ENCODE measurements around the gene TSACC.
"Not testable (repeated sequence)": the region's sequence is repeated elsewhere in the genome, so short reads cannot be mapped to it uniquely, and the experiment has no call there.

GRCh38 chr1:156346035-156346434, 7.7 kb downstream of the TSACC start:
- not testable (repeated sequence) for TF ChIP-seq ZC3H10 (CRISPR knock-in tag; IDR thresholded peaks at IDR 0.05); ZFP30 (CRISPR knock-in tag; IDR thresholded peaks at IDR 0.05); BACH2 (CRISPR knock-in tag; IDR thresholded peaks at IDR 0.05; ENCODE audit: borderline replicate concordance); CREB5 (CRISPR knock-in tag; IDR thresholded peaks at IDR 0.05; ENCODE audit: low read depth); CSDC2 (CRISPR knock-in tag; IDR thresholded peaks at IDR 0.05); ARNTL (CRISPR knock-in tag; IDR thresholded peaks at IDR 0.05; ENCODE audit: borderline replicate concordance, low read depth); OSR1 (CRISPR knock-in tag; IDR thresholded peaks at IDR 0.05); ZNF565 (CRISPR knock-in tag; conservative IDR thresholded peaks at IDR 0.05; ENCODE audit: low read depth); RARB (CRISPR knock-in tag; IDR thresholded peaks at IDR 0.05)
- TF ChIP-seq, protein P1, sequence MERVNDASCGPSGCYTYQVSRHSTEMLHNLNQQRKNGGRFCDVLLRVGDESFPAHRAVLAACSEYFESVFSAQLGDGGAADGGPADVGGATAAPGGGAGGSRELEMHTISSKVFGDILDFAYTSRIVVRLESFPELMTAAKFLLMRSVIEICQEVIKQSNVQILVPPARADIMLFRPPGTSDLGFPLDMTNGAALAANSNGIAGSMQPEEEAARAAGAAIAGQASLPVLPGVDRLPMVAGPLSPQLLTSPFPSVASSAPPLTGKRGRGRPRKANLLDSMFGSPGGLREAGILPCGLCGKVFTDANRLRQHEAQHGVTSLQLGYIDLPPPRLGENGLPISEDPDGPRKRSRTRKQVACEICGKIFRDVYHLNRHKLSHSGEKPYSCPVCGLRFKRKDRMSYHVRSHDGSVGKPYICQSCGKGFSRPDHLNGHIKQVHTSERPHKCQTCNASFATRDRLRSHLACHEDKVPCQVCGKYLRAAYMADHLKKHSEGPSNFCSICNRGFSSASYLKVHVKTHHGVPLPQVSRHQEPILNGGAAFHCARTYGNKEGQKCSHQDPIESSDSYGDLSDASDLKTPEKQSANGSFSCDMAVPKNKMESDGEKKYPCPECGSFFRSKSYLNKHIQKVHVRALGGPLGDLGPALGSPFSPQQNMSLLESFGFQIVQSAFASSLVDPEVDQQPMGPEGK (CRISPR knock-in tag; IDR thresholded peaks at IDR 0.05; ENCODE audit: borderline replicate concordance): not testable (repeated sequence)
